HepG2 (cell line): ENCODE measurements around the gene SYS1. TPM values are rescaled to one million over a fixed set of nuclear protein-coding genes. Genes with fewer than 3 reads are reported as not detected.

ENCODE experiments used
- AFF4 ChIP-seq: sonication (generic); formaldehyde crosslinking; IDR thresholded peaks from 2 replicates; pipeline ENCODE4 v1.4.0; 2020; ENCODE audit warnings: missing genetic modification reagents
- BRCA1 ChIP-seq: sonication (generic); formaldehyde crosslinking; IDR thresholded peaks from 2 replicates; pipeline ENCODE4 v1.4.0; 2020; ENCODE audit warnings: missing genetic modification reagents
- CC2D1A ChIP-seq: sonication (generic); formaldehyde crosslinking; IDR thresholded peaks from 2 replicates; pipeline ENCODE4 v1.8.1; 2023; ENCODE audit warnings: mild to moderate bottlenecking, missing genetic modification reagents
- FOXA3 ChIP-seq: IDR thresholded peaks from 2 replicates; pipeline ENCODE4 v1.6.1; 2016; ENCODE audit warnings: missing genetic modification reagents, missing compliant biosample characterization
- HNF4A ChIP-seq: sonication (generic); formaldehyde crosslinking; IDR thresholded peaks from 2 replicates; pipeline ENCODE4 v1.4.0; 2020; ENCODE audit warnings: missing genetic modification reagents
- HOXA9 ChIP-seq: sonication (generic); formaldehyde crosslinking; IDR thresholded peaks from 2 replicates; pipeline ENCODE4 v1.8.1; 2022; ENCODE audit warnings: missing genetic modification reagents, mild to moderate bottlenecking, moderate library complexity, borderline replicate concordance
- KDM5B ChIP-seq: sonication (generic); formaldehyde crosslinking; IDR thresholded peaks from 2 replicates; pipeline ENCODE4 v1.4.0; 2020; ENCODE audit warnings: missing genetic modification reagents, mild to moderate bottlenecking, borderline replicate concordance
- KLF6 ChIP-seq: IDR thresholded peaks from 2 replicates; pipeline ENCODE4 v1.8.0; 2016; ENCODE audit warnings: missing biosample characterization, missing genetic modification reagents
- LBX2 ChIP-seq: sonication (generic); formaldehyde crosslinking; IDR thresholded peaks from 2 replicates; pipeline ENCODE4 v1.5.0; 2020; ENCODE audit warnings: missing genetic modification reagents, mild to moderate bottlenecking, borderline replicate concordance
- MNT ChIP-seq: fragments of 450-650 bp; IDR thresholded peaks from 2 replicates; pipeline ENCODE4 v1.6.1; 2016
- MTF2 ChIP-seq: sonication (generic); formaldehyde crosslinking; IDR thresholded peaks from 2 replicates; pipeline ENCODE4 v1.5.0; 2020; ENCODE audit warnings: missing genetic modification reagents, borderline replicate concordance
- NFIB ChIP-seq: sonication (generic); formaldehyde crosslinking; IDR thresholded peaks from 2 replicates; pipeline ENCODE4 v1.9.0; 2021; ENCODE audit warnings: missing genetic modification reagents, mild to moderate bottlenecking, borderline replicate concordance
- ZFYVE20 ChIP-seq: sonication (generic); formaldehyde crosslinking; IDR thresholded peaks from 2 replicates; pipeline ENCODE4 v1.8.0; 2023; ENCODE audit warnings: low read depth, mild to moderate bottlenecking, moderate library complexity, missing genetic modification reagents, borderline replicate concordance
- ZNF10 ChIP-seq: sonication (generic); formaldehyde crosslinking; IDR thresholded peaks from 2 replicates; pipeline ENCODE4 v1.4.0; 2020; ENCODE audit warnings: mild to moderate bottlenecking, low read depth, missing genetic modification reagents, borderline replicate concordance
- ZNF17 ChIP-seq: sonication (generic); formaldehyde crosslinking; IDR thresholded peaks from 2 replicates; pipeline ENCODE4 v1.5.0; 2020; ENCODE audit warnings: mild to moderate bottlenecking, missing genetic modification reagents
- ZNF20 ChIP-seq: sonication (generic); formaldehyde crosslinking; IDR thresholded peaks from 2 replicates; pipeline ENCODE4 v1.4.0; 2020; ENCODE audit warnings: mild to moderate bottlenecking, moderate library complexity, missing genetic modification reagents
- ZNF280D ChIP-seq: sonication (generic); formaldehyde crosslinking; IDR thresholded peaks from 2 replicates; pipeline ENCODE4 v1.5.1; 2020; ENCODE audit warnings: mild to moderate bottlenecking, missing genetic modification reagents
- ZNF614 ChIP-seq: IDR thresholded peaks from 2 replicates; pipeline ENCODE4 v1.6.1; 2018; ENCODE audit warnings: missing biosample characterization, missing genetic modification reagents, inconsistent platforms, borderline replicate concordance
- ZNF670 ChIP-seq: sonication (generic); formaldehyde crosslinking; IDR thresholded peaks from 2 replicates; pipeline ENCODE4 v1.8.0; 2022; ENCODE audit warnings: mild to moderate bottlenecking, missing genetic modification reagents, borderline replicate concordance
- ZNF740 ChIP-seq: sonication (generic); formaldehyde crosslinking; IDR thresholded peaks from 2 replicates; pipeline ENCODE4 v1.4.0; 2020; ENCODE audit warnings: missing genetic modification reagents
- polyA plus RNA-seq, 8 experiments: library from polyadenylated mRNA; depleted of rRNA in 3 of 8; stranded (reverse) in 7 of 8; unstranded in 1 of 8; fragments of >200 nt; fragmentation: Illumina TruSeq in 4 of 8; extraction: Trizol in 4 of 8; gene quantifications; 2 replicates each; pipeline versions ENCODE4 v1.2.1 to v1.2.3, GENCODE V29; 2011 to 2016; ENCODE audit warnings: low read depth in 4 of 8, missing spikeins in 1 of 8, mixed read lengths in 1 of 8; ENCODE audit not compliant: insufficient read depth in 1 of 8
- total RNA-seq, 5 experiments: library from RNA; depleted of rRNA; stranded (reverse); fragments of >200 nt; fragmentation: Illumina TruSeq; extraction: Trizol; gene quantifications; 2 replicates each; pipeline ENCODE4 v1.2.3, GENCODE V29; 2016; ENCODE audit warnings: low read depth in 1 of 5

Gene SYS1
- total and polyA plus RNA-seq, 2 of the 13 experiments (the other 11 are each of a cell fraction or from before 2014, with no cell fraction given), result 38.3 to 65.6 TPM

- no peak for TF ChIP-seq MTF2 (CRISPR knock-in tag)
- TF ChIP-seq FOXA3, result no peak
- TF ChIP-seq LBX2, result no peak
- no peak for TF ChIP-seq ZNF740
- no peak for TF ChIP-seq CC2D1A (CRISPR knock-in tag)
- TF ChIP-seq ZNF17 (CRISPR knock-in tag), result no peak
- TF ChIP-seq ZNF614 (CRISPR knock-in tag), result no peak; the same call in 1 of the 2 replicates
- TF ChIP-seq HOXA9 (CRISPR knock-in tag), result no peak
- peak; percentile 85; the same call in 1 of the 2 replicates for TF ChIP-seq ZNF670 (CRISPR knock-in tag)
- no peak for TF ChIP-seq BRCA1 (CRISPR knock-in tag)
- TF ChIP-seq HNF4A (CRISPR knock-in tag), result no peak; the same call in none of the 2 replicates
- TF ChIP-seq NFIB (CRISPR knock-in tag), result no peak
- peak; percentile 57; the same call in 1 of the 2 replicates for TF ChIP-seq KDM5B (CRISPR knock-in tag)
- TF ChIP-seq ZNF280D (CRISPR knock-in tag), result no peak
- TF ChIP-seq AFF4 (CRISPR knock-in tag), result no peak
- no peak for TF ChIP-seq ZNF20 (CRISPR knock-in tag)
- no peak; the same call in 1 of the 2 replicates for TF ChIP-seq KLF6 (CRISPR knock-in tag)
- no peak for TF ChIP-seq ZNF10 (CRISPR knock-in tag)
- TF ChIP-seq ZFYVE20 (CRISPR knock-in tag), result no peak
- no peak for TF ChIP-seq MNT
Measured at GRCh38 chr20:45359406-45360148, 3.4 kb upstream of the SYS1 start (continued).
